ENCODE data around the gene MAP3K7CL.

- no peak for TF ChIP-seq POLR2AphosphoS5 (IDR thresholded peaks at IDR 0.05)
- no peak for TF ChIP-seq CTCF (IDR thresholded peaks at IDR 0.05)
- no peak for TF ChIP-seq POLR2A (IDR thresholded peaks at IDR 0.05)
- TF ChIP-seq EP300 (IDR thresholded peaks at IDR 0.05; ENCODE audit: low read depth): no peak
These were observed 63.5 kb downstream of the MAP3K7CL start for GRCh38 chr21:29193901-29194300.

All from transverse colon (tissue), 4 donors.